ENCODE data around the gene BLTP1. TPM values are rescaled to one million over a fixed set of nuclear protein-coding genes. Genes with fewer than 3 reads are reported as not detected.
A peak's percentile ranks its signal among the peaks of the same experiment; 100 is the strongest.

Gene BLTP1
- total RNA-seq, 4 donors from 2014 or later, result 58.7 to 167 (median 82.8) TPM

GRCh38 chr4:122146652-122147051 lies 5.5 kb upstream of the BLTP1 start:
- Histone ChIP-seq H3K27ac (no peak overlapping the region), H3K36me3 (no peaks in the 10 kb centered on the region), H3K9me3 (no peaks in the 10 kb centered on the region), H3K27me3 (peaks cover 3% of the 10 kb centered on the region), H3K4me3 (no peak overlapping the region), H3K4me1 (peaks cover 13% of the 10 kb centered on the region)
- WGBS, result 91% methylated on average over 4 of the region's 4 CpGs
- DNase-seq (ENCODE audit: low spot score in 2 of 2), result no peak
- TF ChIP-seq POLR2AphosphoS5 (IDR thresholded peaks at IDR 0.05), result no peak
- no peak for TF ChIP-seq CTCF (IDR thresholded peaks at IDR 0.05)
- no peak for TF ChIP-seq EP300 (IDR thresholded peaks at IDR 0.05)
- no peak for TF ChIP-seq POLR2A (IDR thresholded peaks at IDR 0.05)

GRCh38 chr4:122150931-122151330 lies 1.2 kb upstream of the BLTP1 start:
- Histone ChIP-seq H3K27me3 (no peaks in the 10 kb centered on the region), H3K4me3 (peak overlapping the region; percentile 68), H3K36me3 (peaks cover 2% of the 10 kb centered on the region), H3K9me3 (no peaks in the 10 kb centered on the region), H3K27ac (no peak overlapping the region), H3K4me1 (peaks cover 28% of the 10 kb centered on the region)
- DNase-seq (ENCODE audit: low spot score in 2 of 2), result no peak
- no peak for TF ChIP-seq POLR2AphosphoS5 (IDR thresholded peaks at IDR 0.05)
- TF ChIP-seq POLR2A (IDR thresholded peaks at IDR 0.05), result no peak
- TF ChIP-seq CTCF (IDR thresholded peaks at IDR 0.05), result no peak
- TF ChIP-seq EP300 (IDR thresholded peaks at IDR 0.05), result no peak
- WGBS, result 53% methylated on average over 2 of the region's 2 CpGs

- H3K36me3 ChIP-seq, result peaks cover 9% of the 10 kb centered on the region
- peaks cover 28% of the 10 kb centered on the region for H3K4me1 ChIP-seq
- WGBS, result under 1% methylated on average over 9 of the region's 16 CpGs
- H3K27ac ChIP-seq, result peak overlapping the region; percentile 86
- no peaks in the 10 kb centered on the region for H3K27me3 ChIP-seq
- no peaks in the 10 kb centered on the region for H3K9me3 ChIP-seq
- DNase-seq (ENCODE audit: low spot score in 2 of 2), result peak; percentile 65 to 80
- peak overlapping the region; percentile 68 for H3K4me3 ChIP-seq
- TF ChIP-seq POLR2A (IDR thresholded peaks at IDR 0.05) (no peak), CTCF (IDR thresholded peaks at IDR 0.05) (no peak)
Measured at GRCh38 chr4:122152711-122153226, 638 bp downstream of the BLTP1 start.

GRCh38 chr4:122156819-122157218 lies 4.7 kb downstream of the BLTP1 start:
- Histone ChIP-seq H3K36me3 (peaks cover 9% of the 10 kb centered on the region), H3K27me3 (no peaks in the 10 kb centered on the region), H3K9me3 (no peaks in the 10 kb centered on the region), H3K4me3 (no peak overlapping the region), H3K4me1 (peaks cover 14% of the 10 kb centered on the region), H3K27ac (no peak overlapping the region)
- TF ChIP-seq POLR2A (IDR thresholded peaks at IDR 0.05) (no peak), POLR2AphosphoS5 (IDR thresholded peaks at IDR 0.05) (no peak)
- WGBS, result 94% methylated on average over 2 of the region's 2 CpGs
- DNase-seq (ENCODE audit: low spot score in 2 of 2), result no peak

- TF ChIP-seq CTCF (IDR thresholded peaks at IDR 0.05) (no peak), EP300 (IDR thresholded peaks at IDR 0.05) (no peak), POLR2A (IDR thresholded peaks at IDR 0.05) (no peak), POLR2AphosphoS5 (IDR thresholded peaks at IDR 0.05) (no peak)
- Histone ChIP-seq H3K4me3 (no peak overlapping the region), H3K36me3 (no peaks in the 10 kb centered on the region), H3K27ac (no peak overlapping the region), H3K9me3 (no peaks in the 10 kb centered on the region), H3K4me1 (peaks cover 8% of the 10 kb centered on the region), H3K27me3 (no peaks in the 10 kb centered on the region)
- DNase-seq (ENCODE audit: low spot score in 2 of 2), result no peak
- WGBS, result 62% methylated on average over 3 of the region's 3 CpGs
Measured at GRCh38 chr4:122163301-122163700, 11.2 kb downstream of the BLTP1 start.

GRCh38 chr4:122163767-122164166 lies 11.6 kb downstream of the BLTP1 start:
- DNase-seq (ENCODE audit: low spot score in 2 of 2), result no peak
- H3K27ac ChIP-seq, result no peak overlapping the region
- H3K4me3 ChIP-seq, result no peak overlapping the region
- 90% methylated on average over 1 of the region's 1 CpG for WGBS
- TF ChIP-seq POLR2A (IDR thresholded peaks at IDR 0.05), result no peak
- no peak for TF ChIP-seq CTCF (IDR thresholded peaks at IDR 0.05)
- no peak for TF ChIP-seq EP300 (IDR thresholded peaks at IDR 0.05)
- no peak for TF ChIP-seq POLR2AphosphoS5 (IDR thresholded peaks at IDR 0.05)
- H3K27me3 ChIP-seq, result no peaks in the 10 kb centered on the region
- no peaks in the 10 kb centered on the region for H3K36me3 ChIP-seq
- no peaks in the 10 kb centered on the region for H3K9me3 ChIP-seq
- H3K4me1 ChIP-seq, result peaks cover 8% of the 10 kb centered on the region
